GM10248 (cell line): ENCODE results near the gene RNF215.

Experiments used
- CTCF ChIA-PET: fragments of 300-600 bp; sonication (Branson Sonifier 250); formaldehyde crosslinking; extraction: SDS; loops from one replicate; lab custom pipeline; 2021; ENCODE audit warnings: antibody characterized with exemption; lab: Yijun Ruan, JAX
- POLR2A ChIA-PET: fragments of 350-650 bp; sonication (Branson Sonifier 250); formaldehyde crosslinking; extraction: SDS; loops from one replicate; lab custom pipeline; 2020; ENCODE audit warnings: antibody characterized with exemption; lab: Yijun Ruan, JAX
- DNase-seq: peaks from one replicate; pipeline ENCODE4 v3.0.0; 2012; ENCODE audit errors: extremely low spot score
- CTCF ChIP-seq: IDR thresholded peaks from 2 replicates; pipeline ENCODE4 v1.5.1; 2012; ENCODE audit warnings: mild to moderate bottlenecking, low read depth; ENCODE audit errors: extremely low read depth, missing control alignments, control extremely low read depth

Gene RNF215

GRCh38 chr22:30335236-30335635, 52.0 kb downstream of the RNF215 start:
- ChIA-PET POLR2A (interaction anchor here (0.6 kb wide), 1 partner anchor 65 kb away, joined by 3 read pairs; no protein-coding TSS in a partner anchor), CTCF (interaction anchor here (2.5 to 3.1 kb wide), 2 partner anchors 20 to 47 kb away, joined by 10 read pairs; no protein-coding TSS in a partner anchor)
- DNase-seq = no peak
- no peak for TF ChIP-seq CTCF

GRCh38 chr22:30334646-30335045, 52.6 kb downstream of the RNF215 start:
- ChIA-PET CTCF (interaction anchor here (2.5 to 3.1 kb wide), 2 partner anchors 20 to 47 kb away, joined by 10 read pairs; no protein-coding TSS in a partner anchor), POLR2A (no interaction called here)
- TF ChIP-seq CTCF = no peak
- no peak for DNase-seq

GRCh38 chr22:30333707-30334087, 53.5 kb downstream of the RNF215 start:
- CTCF ChIA-PET = interaction anchor here (2.0 to 3.1 kb wide), 2 partner anchors 19 to 45 kb away, joined by 10 to 11 read pairs; partner anchors contain the start of gene CASTOR1
- no peak for TF ChIP-seq CTCF
- DNase-seq = no peak
- POLR2A ChIA-PET = interaction anchor here (1.0 kb wide), 1 partner anchor 13 kb away, joined by 3 read pairs; no protein-coding TSS in a partner anchor

GRCh38 chr22:30332994-30333706, 54.1 kb downstream of the RNF215 start:
- no peak for DNase-seq
- TF ChIP-seq CTCF = no peak
- POLR2A ChIA-PET = interaction anchor here (1.0 kb wide), 1 partner anchor 12 kb away, joined by 3 read pairs; no protein-coding TSS in a partner anchor
- CTCF ChIA-PET = interaction anchor here (0.9 to 2.0 kb wide), 3 partner anchors 21 to 48 kb away, joined by 3 to 11 read pairs (median 3); partner anchors contain the start of gene CASTOR1

- POLR2A ChIA-PET = no interaction called here
- no peak for TF ChIP-seq CTCF
- CTCF ChIA-PET = interaction anchor here (0.9 to 2.0 kb wide), 4 partner anchors 21 to 49 kb away, joined by 3 to 11 read pairs (median 3); partner anchors contain the start of gene CASTOR1
- DNase-seq = no peak
These were observed 54.7 kb downstream of the RNF215 start for GRCh38 chr22:30332551-30332950.
